ENCODE measurements around the gene ADGRG2.

ADGRG2 gene

DNA sequence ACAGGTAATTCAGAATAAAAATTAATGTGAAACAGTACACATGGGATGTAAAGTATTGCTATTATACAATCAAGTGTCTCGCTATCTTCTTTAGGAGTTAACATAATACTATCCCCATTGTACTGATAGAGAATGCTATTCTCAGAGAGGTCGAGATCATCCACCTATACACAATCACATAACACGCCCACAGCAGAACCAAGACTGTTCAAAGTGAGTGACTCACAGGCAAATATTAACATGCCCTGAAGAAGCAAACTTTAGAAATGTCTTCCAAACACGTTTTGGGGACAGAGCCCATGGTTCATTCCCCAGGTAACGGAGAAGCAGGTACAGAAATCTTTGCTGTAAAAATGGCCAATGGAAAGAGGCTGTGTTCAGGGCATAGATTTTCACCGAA is 88.2 kb downstream of the ADGRG2 start:
- Histone ChIP-seq H2BK12ac (ENCODE audit: low read length in 2 of 2) (no peak overlapping the region), H2BK15ac (ENCODE audit: low read depth, poor library complexity, severe bottlenecking) (no peak overlapping the region), H2BK5ac (ENCODE audit: low read depth, low read length, poor library complexity, severe bottlenecking) (no peak overlapping the region), H2AFZ (ENCODE audit: low read depth, low read length) (no peak overlapping the region), H3K4ac (ENCODE audit: low read depth in 1 of 2, low read length in 2 of 2) (no peak overlapping the region), H3K79me1 (replicated peaks; ENCODE audit: low read length, poor library complexity, severe bottlenecking) (no peaks in the 10 kb centered on the region), H3K27me3 (ENCODE audit: control insufficient read depth in 1 of 2, insufficient read depth in 1 of 2, low read length in 2 of 2) (no peaks in the 10 kb centered on the region), H4K8ac (ENCODE audit: low read length) (no peak overlapping the region), H3K23ac (ENCODE audit: low read length in 2 of 2) (no peak overlapping the region), H3K9me3 (ENCODE audit: control insufficient read depth, low read length) (no peaks in the 10 kb centered on the region), H2AK5ac (ENCODE audit: low read length, severe bottlenecking) (no peak overlapping the region), H3K18ac (ENCODE audit: low read depth in 1 of 2, low read length in 2 of 2) (no peak overlapping the region), H3K9ac (ENCODE audit: low read length) (no peak overlapping the region), H2BK120ac (ENCODE audit: low read depth, low read length) (no peak overlapping the region), H3K4me1 (ENCODE audit: control insufficient read depth, insufficient read depth, low read depth, low read length) (no peaks in the 10 kb centered on the region), H3K27ac (ENCODE audit: low read length, poor library complexity, severe bottlenecking) (no peak overlapping the region), H3K4me2 (ENCODE audit: low read length, poor library complexity, severe bottlenecking) (no peak overlapping the region), H3K14ac (ENCODE audit: low read length in 2 of 2) (no peak overlapping the region), H3K4me3 (ENCODE audit: insufficient read depth in 1 of 2, low read depth in 1 of 2, low read length in 2 of 2) (no peak overlapping the region), H4K91ac (ENCODE audit: low read length) (no peak overlapping the region), H3K36me3 (ENCODE audit: control insufficient read depth in 1 of 2, insufficient read depth in 2 of 2, low read depth in 1 of 2, low read length in 2 of 2) (no peaks in the 10 kb centered on the region)
- no peak for DNase-seq
- 92% methylated on average over 6 of the region's 6 CpGs for WGBS

DNA sequence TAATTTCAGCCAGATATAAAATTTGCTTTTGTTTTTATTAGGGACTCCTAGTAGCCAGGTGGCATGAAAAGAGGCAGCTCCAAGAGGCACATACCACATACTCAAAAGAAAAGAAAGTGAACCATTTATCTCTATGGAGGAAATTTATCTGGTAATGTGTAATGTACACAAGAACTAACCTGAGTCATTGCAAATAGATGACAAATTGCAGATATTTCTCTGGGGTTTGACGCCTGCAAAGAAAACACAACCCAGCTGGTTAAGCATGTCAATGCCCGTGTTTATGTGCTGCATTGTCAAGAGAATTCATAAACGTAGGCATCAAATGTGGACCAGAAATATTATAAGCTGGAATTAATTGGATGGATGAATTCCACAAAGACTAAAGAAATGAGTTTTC is 91.5 kb downstream of the ADGRG2 start:
- no peak overlapping the region for H4K8ac ChIP-seq (ENCODE audit: low read length)
- no peaks in the 10 kb centered on the region for H3K36me3 ChIP-seq (ENCODE audit: control insufficient read depth in 1 of 2, insufficient read depth in 2 of 2, low read depth in 1 of 2, low read length in 2 of 2)
- no peak overlapping the region for H4K91ac ChIP-seq (ENCODE audit: low read length)
- H3K27ac ChIP-seq (ENCODE audit: low read length, poor library complexity, severe bottlenecking), result no peak overlapping the region
- no peaks in the 10 kb centered on the region for H3K27me3 ChIP-seq (ENCODE audit: control insufficient read depth in 1 of 2, insufficient read depth in 1 of 2, low read length in 2 of 2)
- no peaks in the 10 kb centered on the region for H3K9me3 ChIP-seq (ENCODE audit: control insufficient read depth, low read length)
- H2AFZ ChIP-seq (ENCODE audit: low read depth, low read length), result no peak overlapping the region
- DNase-seq, result no peak
- H3K4me2 ChIP-seq (ENCODE audit: low read length, poor library complexity, severe bottlenecking), result no peak overlapping the region
- H3K4ac ChIP-seq (ENCODE audit: low read depth in 1 of 2, low read length in 2 of 2), result no peak overlapping the region
- H2BK12ac ChIP-seq (ENCODE audit: low read length in 2 of 2), result no peak overlapping the region
- no peak overlapping the region for H3K9ac ChIP-seq (ENCODE audit: low read length)
- no peak overlapping the region for H3K23ac ChIP-seq (ENCODE audit: low read length in 2 of 2)
- no peak overlapping the region for H3K18ac ChIP-seq (ENCODE audit: low read depth in 1 of 2, low read length in 2 of 2)
- no peak overlapping the region for H2AK5ac ChIP-seq (ENCODE audit: low read length, severe bottlenecking)
- H2BK15ac ChIP-seq (ENCODE audit: low read depth, poor library complexity, severe bottlenecking), result no peak overlapping the region
- H3K4me1 ChIP-seq (ENCODE audit: control insufficient read depth, insufficient read depth, low read depth, low read length), result no peaks in the 10 kb centered on the region
- H3K14ac ChIP-seq (ENCODE audit: low read length in 2 of 2), result no peak overlapping the region
- 69% methylated on average over 3 of the region's 3 CpGs for WGBS
- no peaks in the 10 kb centered on the region for H3K79me1 ChIP-seq (replicated peaks; ENCODE audit: low read length, poor library complexity, severe bottlenecking)
- H2BK5ac ChIP-seq (ENCODE audit: low read depth, low read length, poor library complexity, severe bottlenecking), result no peak overlapping the region
- no peak overlapping the region for H2BK120ac ChIP-seq (ENCODE audit: low read depth, low read length)
- no peak overlapping the region for H3K4me3 ChIP-seq (ENCODE audit: insufficient read depth in 1 of 2, low read depth in 1 of 2, low read length in 2 of 2)

DNA sequence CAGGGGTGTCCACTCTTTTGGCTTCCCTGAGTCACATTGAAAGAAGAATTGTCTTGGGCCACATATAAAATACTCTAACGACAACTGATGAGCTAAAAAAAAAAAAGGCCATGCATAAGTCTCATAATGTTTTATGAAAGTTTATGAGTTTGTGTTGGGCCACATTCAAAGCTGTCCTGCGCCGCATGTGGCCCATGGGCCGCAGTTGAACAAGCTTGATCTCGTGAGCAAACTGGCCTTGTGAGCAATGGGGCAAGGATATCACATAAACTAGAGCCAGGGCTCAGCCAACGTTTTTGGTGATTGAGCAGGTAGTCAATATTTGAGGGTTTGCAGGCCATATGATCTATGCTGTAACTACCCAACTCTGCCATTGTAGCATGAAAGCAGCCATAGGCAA is 93.7 kb downstream of the ADGRG2 start:
- H2AK5ac ChIP-seq (ENCODE audit: low read length, severe bottlenecking), result no peak overlapping the region
- H4K8ac ChIP-seq (ENCODE audit: low read length), result no peak overlapping the region
- no peaks in the 10 kb centered on the region for H3K79me1 ChIP-seq (replicated peaks; ENCODE audit: low read length, poor library complexity, severe bottlenecking)
- DNase-seq, result no peak
- no peaks in the 10 kb centered on the region for H3K36me3 ChIP-seq (ENCODE audit: control insufficient read depth in 1 of 2, insufficient read depth in 2 of 2, low read depth in 1 of 2, low read length in 2 of 2)
- H2BK12ac ChIP-seq (ENCODE audit: low read length in 2 of 2), result no peak overlapping the region
- H4K91ac ChIP-seq (ENCODE audit: low read length), result no peak overlapping the region
- no peak overlapping the region for H3K9ac ChIP-seq (ENCODE audit: low read length)
- H3K9me3 ChIP-seq (ENCODE audit: control insufficient read depth, low read length), result no peaks in the 10 kb centered on the region
- no peak overlapping the region for H3K4ac ChIP-seq (ENCODE audit: low read depth in 1 of 2, low read length in 2 of 2)
- no peaks in the 10 kb centered on the region for H3K4me1 ChIP-seq (ENCODE audit: control insufficient read depth, insufficient read depth, low read depth, low read length)
- no peak overlapping the region for H2BK5ac ChIP-seq (ENCODE audit: low read depth, low read length, poor library complexity, severe bottlenecking)
- H3K4me3 ChIP-seq (ENCODE audit: insufficient read depth in 1 of 2, low read depth in 1 of 2, low read length in 2 of 2), result no peak overlapping the region
- H2BK15ac ChIP-seq (ENCODE audit: low read depth, poor library complexity, severe bottlenecking), result no peak overlapping the region
- no peak overlapping the region for H2BK120ac ChIP-seq (ENCODE audit: low read depth, low read length)
- no peak overlapping the region for H3K27ac ChIP-seq (ENCODE audit: low read length, poor library complexity, severe bottlenecking)
- no peak overlapping the region for H3K14ac ChIP-seq (ENCODE audit: low read length in 2 of 2)
- no peak overlapping the region for H3K23ac ChIP-seq (ENCODE audit: low read length in 2 of 2)
- no peak overlapping the region for H3K4me2 ChIP-seq (ENCODE audit: low read length, poor library complexity, severe bottlenecking)
- no peak overlapping the region for H2AFZ ChIP-seq (ENCODE audit: low read depth, low read length)
- H3K27me3 ChIP-seq (ENCODE audit: control insufficient read depth in 1 of 2, insufficient read depth in 1 of 2, low read length in 2 of 2), result no peaks in the 10 kb centered on the region
- 92% methylated on average over 5 of the region's 6 CpGs for WGBS
- no peak overlapping the region for H3K18ac ChIP-seq (ENCODE audit: low read depth in 1 of 2, low read length in 2 of 2)

DNA sequence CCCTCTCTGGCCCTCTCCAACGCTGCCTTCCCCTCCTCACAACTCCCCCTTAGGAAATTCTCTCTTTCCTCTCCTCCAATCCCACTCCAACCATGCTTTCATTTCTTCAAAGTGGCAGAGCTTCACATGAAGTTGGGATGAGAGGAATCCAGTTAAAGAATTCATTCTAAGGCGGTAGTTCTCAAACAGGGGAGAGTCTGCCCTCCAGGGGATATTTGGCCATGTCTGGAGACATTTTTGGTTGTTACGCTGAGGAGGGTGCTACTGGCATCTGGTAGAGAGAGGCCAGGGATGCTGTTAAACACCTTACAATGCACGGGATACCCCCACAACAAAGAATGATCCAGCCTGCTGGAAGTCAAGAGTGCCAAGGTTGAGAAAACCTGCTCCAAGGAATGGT is 97.9 kb downstream of the ADGRG2 start:
- Histone ChIP-seq H3K9ac (ENCODE audit: low read length) (no peak overlapping the region), H3K36me3 (ENCODE audit: control insufficient read depth in 1 of 2, insufficient read depth in 2 of 2, low read depth in 1 of 2, low read length in 2 of 2) (no peaks in the 10 kb centered on the region), H3K14ac (ENCODE audit: low read length in 2 of 2) (no peak overlapping the region), H3K9me3 (ENCODE audit: control insufficient read depth, low read length) (no peaks in the 10 kb centered on the region), H3K27me3 (ENCODE audit: control insufficient read depth in 1 of 2, insufficient read depth in 1 of 2, low read length in 2 of 2) (no peaks in the 10 kb centered on the region), H3K27ac (ENCODE audit: low read length, poor library complexity, severe bottlenecking) (no peak overlapping the region), H3K79me1 (replicated peaks; ENCODE audit: low read length, poor library complexity, severe bottlenecking) (no peaks in the 10 kb centered on the region), H2BK5ac (ENCODE audit: low read depth, low read length, poor library complexity, severe bottlenecking) (no peak overlapping the region), H4K8ac (ENCODE audit: low read length) (no peak overlapping the region), H2BK120ac (ENCODE audit: low read depth, low read length) (no peak overlapping the region), H3K18ac (ENCODE audit: low read depth in 1 of 2, low read length in 2 of 2) (no peak overlapping the region), H3K4me3 (ENCODE audit: insufficient read depth in 1 of 2, low read depth in 1 of 2, low read length in 2 of 2) (no peak overlapping the region), H3K4me2 (ENCODE audit: low read length, poor library complexity, severe bottlenecking) (no peak overlapping the region), H3K4ac (ENCODE audit: low read depth in 1 of 2, low read length in 2 of 2) (no peak overlapping the region), H4K91ac (ENCODE audit: low read length) (no peak overlapping the region), H2BK12ac (ENCODE audit: low read length in 2 of 2) (no peak overlapping the region), H3K23ac (ENCODE audit: low read length in 2 of 2) (no peak overlapping the region), H2AFZ (ENCODE audit: low read depth, low read length) (no peak overlapping the region), H2AK5ac (ENCODE audit: low read length, severe bottlenecking) (no peak overlapping the region), H3K4me1 (ENCODE audit: control insufficient read depth, insufficient read depth, low read depth, low read length) (no peaks in the 10 kb centered on the region), H2BK15ac (ENCODE audit: low read depth, poor library complexity, severe bottlenecking) (no peak overlapping the region)
- DNase-seq, result no peak
- WGBS, result 100% methylated on average over 1 of the region's 4 CpGs

Data from mesenchymal stem cell (in vitro differentiated cells and primary cell).